Glutamatergic neuron (in vitro differentiated cells): ENCODE data around the gene ROBO1. TPM values are rescaled to one million over a fixed set of nuclear protein-coding genes. Genes with fewer than 3 reads are reported as not detected.
"Not testable (repeated sequence)": the region's sequence is repeated elsewhere in the genome, so short reads cannot be mapped to it uniquely, and the experiment has no call there.

Experiments used
- DNase-seq: peaks from one replicate; pipeline ENCODE4 v3.0.0; 2022
- H3K27ac Mint-ChIP-seq: one replicate; pipeline ENCODE4 v1.8.0; 2020; ENCODE audit warnings: mild to moderate bottlenecking, mixed read lengths, inconsistent platforms; ENCODE audit not compliant: unreplicated experiment
- H3K27me3 Mint-ChIP-seq: one replicate; pipeline ENCODE4 v1.8.0; 2020; ENCODE audit warnings: mild to moderate bottlenecking, moderate library complexity, mixed read lengths, inconsistent platforms; ENCODE audit not compliant: unreplicated experiment
- H3K36me3 Mint-ChIP-seq: one replicate; pipeline ENCODE4 v1.8.0; 2020; ENCODE audit warnings: mild to moderate bottlenecking, mixed read lengths, inconsistent platforms; ENCODE audit not compliant: unreplicated experiment
- H3K4me1 Mint-ChIP-seq: one replicate; pipeline ENCODE4 v1.8.0; 2020; ENCODE audit warnings: mild to moderate bottlenecking, low read depth, mixed read lengths, inconsistent platforms; ENCODE audit not compliant: unreplicated experiment
- H3K4me3 Mint-ChIP-seq: one replicate; pipeline ENCODE4 v1.8.0; 2020; ENCODE audit warnings: mild to moderate bottlenecking, mixed read lengths, inconsistent platforms; ENCODE audit not compliant: unreplicated experiment
- H3K9me3 Mint-ChIP-seq: one replicate; pipeline ENCODE4 v1.8.0; 2020; ENCODE audit warnings: mild to moderate bottlenecking, moderate library complexity, mixed read lengths, inconsistent platforms; ENCODE audit not compliant: unreplicated experiment
- CTCF ChIP-seq: fragments of 200-600 bp; sonication (generic); IDR thresholded peaks from one replicate; pipeline ENCODE4 v1.5.0; 2021; ENCODE audit not compliant: partially characterized antibody, unreplicated experiment
- total RNA-seq: library from RNA; stranded (reverse); fragmentation: NEBNext Ultra II Directional; extraction: Animal tissue kit (Norgen Biotek cat#: 25700); gene quantifications from one replicate; pipeline ENCODE4 v1.2.1, GENCODE V29; 2021; ENCODE audit not compliant: unreplicated experiment

The ROBO1 gene
- total RNA-seq, 1 donor from 2014 or later, result 505 TPM

- H3K27ac Mint-ChIP-seq, result no peak overlapping the region
- H3K4me3 Mint-ChIP-seq, result no peak overlapping the region
- DNase-seq, result no peak
- H3K4me1 Mint-ChIP-seq, result no peaks in the 10 kb centered on the region
- H3K36me3 Mint-ChIP-seq, result no peaks in the 10 kb centered on the region
- no peaks in the 10 kb centered on the region for H3K9me3 Mint-ChIP-seq
- TF ChIP-seq CTCF, result no peak
- H3K27me3 Mint-ChIP-seq, result no peaks in the 10 kb centered on the region
These were observed 41.3 kb upstream of the ROBO1 start for GRCh38 chr3:79809106-79809505.

GRCh38 chr3:79808515-79808914 lies 40.7 kb upstream of the ROBO1 start:
- Mint-ChIP-seq H3K27me3 (no peaks in the 10 kb centered on the region), H3K27ac (no peak overlapping the region), H3K9me3 (no peaks in the 10 kb centered on the region), H3K4me3 (no peak overlapping the region), H3K36me3 (no peaks in the 10 kb centered on the region), H3K4me1 (no peaks in the 10 kb centered on the region)
- no peak for TF ChIP-seq CTCF
- DNase-seq, result no peak

GRCh38 chr3:79790177-79790576 lies 22.4 kb upstream of the ROBO1 start:
- H3K4me1 Mint-ChIP-seq, DNase-seq, H3K27me3 Mint-ChIP-seq, H3K27ac Mint-ChIP-seq, H3K36me3 Mint-ChIP-seq, H3K9me3 Mint-ChIP-seq, H3K4me3 Mint-ChIP-seq: not testable (repeated sequence)

- no peak for DNase-seq
- H3K4me3 Mint-ChIP-seq, result no peak overlapping the region
- H3K36me3 Mint-ChIP-seq, result peaks cover 9% of the 10 kb centered on the region
- TF ChIP-seq CTCF, result no peak
- peaks cover 4% of the 10 kb centered on the region for H3K27me3 Mint-ChIP-seq
- H3K27ac Mint-ChIP-seq, result no peak overlapping the region
- peaks cover 2% of the 10 kb centered on the region for H3K4me1 Mint-ChIP-seq
- H3K9me3 Mint-ChIP-seq, result peaks cover 3% of the 10 kb centered on the region
These were observed 5.5 kb upstream of the ROBO1 start for GRCh38 chr3:79773291-79773690.

GRCh38 chr3:79769229-79769628 lies 1.4 kb upstream of the ROBO1 start:
- H3K36me3 Mint-ChIP-seq, result peaks cover 8% of the 10 kb centered on the region

More at GRCh38 chr3:79769229-79769628, 1.4 kb upstream of the ROBO1 start:
- Mint-ChIP-seq H3K27me3 (peaks cover 2% of the 10 kb centered on the region), H3K4me3 (no peak overlapping the region), H3K27ac (no peak overlapping the region), H3K4me1 (peaks cover 7% of the 10 kb centered on the region), H3K9me3 (peaks cover 3% of the 10 kb centered on the region)
- TF ChIP-seq CTCF, result no peak
- no peak for DNase-seq
